H9 (cell line): ENCODE results near the gene LMLN. TPM values are rescaled to one million over a fixed set of nuclear protein-coding genes. Genes with fewer than 3 reads are reported as not detected.

Source experiments
- DNase-seq: peaks from one replicate; pipeline ENCODE4 v3.0.0-alpha.2; 2017
- H2AFZ ChIP-seq: one replicate; pipeline ENCODE4 v1.6.1; 2013; ENCODE audit warnings: mild to moderate bottlenecking, low read length, control low read depth, moderate library complexity
- H2AK5ac ChIP-seq: 2 replicates; pipeline ENCODE4 v1.6.1; 2013; ENCODE audit warnings: low read length, control low read depth, mixed read lengths; ENCODE audit not compliant: insufficient read length
- H2BK120ac ChIP-seq: one replicate; pipeline ENCODE4 v1.6.1; 2013; ENCODE audit warnings: low read depth, mild to moderate bottlenecking, low read length, control low read depth, inconsistent platforms; ENCODE audit not compliant: poor library complexity, severe bottlenecking
- H2BK12ac ChIP-seq: 2 replicates; pipeline ENCODE4 v1.6.1; 2013; ENCODE audit warnings: low read length, control low read depth, mixed read lengths, low read depth; ENCODE audit not compliant: insufficient read length
- H2BK15ac ChIP-seq: 2 replicates; pipeline ENCODE4 v1.6.1; 2013; ENCODE audit warnings: low read depth, low read length, control low read depth
- H2BK20ac ChIP-seq: one replicate; pipeline ENCODE4 v1.6.1; 2013; ENCODE audit warnings: low read depth, mild to moderate bottlenecking, low read length, control low read depth, inconsistent platforms; ENCODE audit not compliant: poor library complexity, severe bottlenecking
- H2BK5ac ChIP-seq: 2 replicates; pipeline ENCODE4 v1.6.1; 2013; ENCODE audit warnings: low read length, control low read depth, mixed read lengths; ENCODE audit not compliant: insufficient read length
- H3K14ac ChIP-seq: 2 replicates; pipeline ENCODE4 v1.6.1; 2013; ENCODE audit warnings: low read length, control low read depth; ENCODE audit not compliant: insufficient read depth
- H3K18ac ChIP-seq: 2 replicates; pipeline ENCODE4 v1.6.1; 2013; ENCODE audit warnings: low read depth, mild to moderate bottlenecking, mixed read lengths, low read length, control low read depth; ENCODE audit not compliant: insufficient read length
- H3K23ac ChIP-seq: 2 replicates; pipeline ENCODE4 v1.6.1; 2013; ENCODE audit warnings: low read length, control low read depth, mixed read lengths, low read depth; ENCODE audit not compliant: insufficient read length
- H3K23me2 ChIP-seq: 2 replicates; pipeline ENCODE4 v1.6.1; 2013; ENCODE audit warnings: low read depth, mild to moderate bottlenecking, mixed read lengths, low read length, control low read depth; ENCODE audit not compliant: insufficient read length, poor library complexity, severe bottlenecking
- H3K27ac ChIP-seq: 2 replicates; pipeline ENCODE4 v1.5.1; 2013; ENCODE audit warnings: low read length, control low read depth, mixed read lengths, low read depth; ENCODE audit not compliant: insufficient read length
- H3K27me3 ChIP-seq: 2 replicates; pipeline ENCODE4 v1.6.1; 2013; ENCODE audit warnings: low read length, control low read depth, inconsistent platforms; ENCODE audit not compliant: insufficient read depth
- H3K4ac ChIP-seq: 2 replicates; pipeline ENCODE4 v1.6.1; 2013; ENCODE audit warnings: low read depth, mild to moderate bottlenecking, control low read depth, inconsistent platforms, low read length, moderate library complexity
- H3K4me1 ChIP-seq: 2 replicates; pipeline ENCODE4 v1.6.1; 2013; ENCODE audit warnings: low read length, control low read depth, inconsistent platforms; ENCODE audit not compliant: insufficient read depth
- H3K4me2 ChIP-seq: 2 replicates; pipeline ENCODE4 v1.6.1; 2013; ENCODE audit warnings: low read length, control low read depth, mixed read lengths; ENCODE audit not compliant: insufficient read length, insufficient read depth
- H3K56ac ChIP-seq: 2 replicates; pipeline ENCODE4 v1.6.1; 2013; ENCODE audit warnings: low read depth, mild to moderate bottlenecking, mixed read lengths, low read length, control low read depth; ENCODE audit not compliant: insufficient read length
- H3K79me1 ChIP-seq: 2 replicates; pipeline ENCODE4 v1.6.1; 2013; ENCODE audit warnings: low read depth, mild to moderate bottlenecking, moderate library complexity, low read length, control low read depth, inconsistent platforms; ENCODE audit not compliant: insufficient read depth, poor library complexity, severe bottlenecking
- H3K79me2 ChIP-seq: 2 replicates; pipeline ENCODE4 v1.6.1; 2013; ENCODE audit warnings: low read length, control low read depth, inconsistent platforms; ENCODE audit not compliant: insufficient read depth
- H3K9ac ChIP-seq: 2 replicates; pipeline ENCODE4 v1.6.1; 2013; ENCODE audit warnings: low read length, control low read depth, mixed read lengths; ENCODE audit not compliant: insufficient read length; ENCODE audit errors: extremely low read depth
- H3K9me3 ChIP-seq: one replicate; pipeline ENCODE4 v1.6.1; 2013; ENCODE audit warnings: low read depth, low read length, inconsistent platforms; ENCODE audit not compliant: control insufficient read depth
- H3T11ph ChIP-seq: one replicate; pipeline ENCODE4 v1.6.1; 2013; ENCODE audit warnings: mild to moderate bottlenecking, low read length, control low read depth, inconsistent platforms
- H4K20me1 ChIP-seq: one replicate; pipeline ENCODE4 v1.6.1; 2013; ENCODE audit not compliant: control insufficient read depth, insufficient read length, insufficient read depth
- H4K5ac ChIP-seq: 2 replicates; pipeline ENCODE4 v1.6.1; 2013; ENCODE audit warnings: low read depth, mild to moderate bottlenecking, mixed read lengths, low read length, control low read depth; ENCODE audit not compliant: insufficient read length
- H4K8ac ChIP-seq: replicated peaks from 2 replicates; pipeline ENCODE4 v1.6.1; 2013; ENCODE audit warnings: low read length, control low read depth, mixed read lengths, low read depth; ENCODE audit not compliant: insufficient read length
- H4K91ac ChIP-seq: 2 replicates; pipeline ENCODE4 v1.6.1; 2013; ENCODE audit warnings: low read depth, mild to moderate bottlenecking, moderate library complexity, mixed read lengths, low read length, control low read depth; ENCODE audit not compliant: insufficient read length
- H3K27ac Mint-ChIP-seq, 3 experiments: 2 replicates in 2 of 3; 3 replicates in 1 of 3; pipeline ENCODE4 v1.8.0; 2020 to 2021; ENCODE audit warnings: mixed read lengths in 3 of 3, mild to moderate bottlenecking in 1 of 3, moderate library complexity in 1 of 3
- H3K27me3 Mint-ChIP-seq: 2 replicates; pipeline ENCODE4 v1.8.0; 2021; ENCODE audit warnings: low read depth, mild to moderate bottlenecking, moderate library complexity, mixed read lengths
- H3K36me3 Mint-ChIP-seq, 3 experiments: 2 replicates in 2 of 3; 3 replicates in 1 of 3; pipeline ENCODE4 v1.8.0; 2020 to 2021; ENCODE audit warnings: low read depth in 3 of 3, mixed read lengths in 3 of 3; ENCODE audit not compliant: insufficient read depth in 1 of 3
- H3K4me1 Mint-ChIP-seq, 2 experiments: 2 replicates each; pipeline ENCODE4 v1.8.0; 2020; ENCODE audit warnings: mixed read lengths in 2 of 2
- H3K4me3 Mint-ChIP-seq, 2 experiments: 2 replicates in 1 of 2; 3 replicates in 1 of 2; pipeline ENCODE4 v1.8.0; 2020 to 2021; ENCODE audit warnings: mild to moderate bottlenecking in 2 of 2, mixed read lengths in 2 of 2, moderate library complexity in 1 of 2
- H3K9me3 Mint-ChIP-seq, 2 experiments: 2 replicates in 1 of 2; 3 replicates in 1 of 2; pipeline ENCODE4 v1.8.0; 2020; ENCODE audit warnings: mild to moderate bottlenecking in 2 of 2, mixed read lengths in 2 of 2, moderate library complexity in 1 of 2
- CTCF ChIP-seq: fragments of 200-600 bp; sonication (generic); conservative IDR thresholded peaks from 3 replicates; pipeline ENCODE4 v1.8.0; 2021; ENCODE audit warnings: antibody characterized with exemption, mild to moderate bottlenecking
- WGBS: extraction: QIAGEN DNeasy Blood & Tissue Kit; methylation state at CpG from one replicate; pipeline ENCODE4 v1.1.7; 2013; ENCODE audit warnings: missing lambda C conversion rate, low lambda C conversion rate, mixed read lengths; ENCODE audit not compliant: insufficient read length; ENCODE audit errors: extremely low coverage; 5-methylcytosine and 5-hydroxymethylcytosine counted together
- total RNA-seq: library from RNA; stranded (reverse); gene quantifications from 2 replicates; pipeline ENCODE4 v1.2.1, GENCODE V29; 2021

The LMLN gene
- total RNA-seq, 1 experiment from 2014 or later: 3.8 TPM

DNA sequence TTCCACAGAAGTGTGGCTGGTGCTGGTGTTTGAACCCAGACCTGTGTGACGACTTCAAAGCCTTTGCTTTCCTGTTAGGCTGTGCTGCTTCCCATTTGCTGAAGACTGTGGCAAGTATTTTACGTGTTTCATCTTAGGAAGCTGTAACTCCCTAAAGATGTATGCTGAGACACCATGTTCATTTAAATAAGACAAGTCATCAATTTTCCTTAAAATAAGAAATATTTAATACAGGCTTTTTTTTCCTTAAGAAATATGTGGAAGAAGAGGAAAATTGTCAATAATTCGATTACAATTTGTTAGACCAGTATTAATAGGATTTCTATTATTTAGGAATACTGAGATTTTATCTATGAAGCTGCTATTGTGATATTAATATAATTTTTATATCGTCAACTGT, 58.4 kb downstream of the LMLN start:
- peaks cover 7 to 10% of the 10 kb centered on the region in 2 experiments for H3K4me1 Mint-ChIP-seq
- Histone ChIP-seq H3K79me1 (no peaks in the 10 kb centered on the region), H2BK120ac (no peak overlapping the region), H3K9me3 (no peaks in the 10 kb centered on the region), H3K27ac (no peak overlapping the region), H2BK15ac (no peak overlapping the region), H3K4me1 (no peaks in the 10 kb centered on the region), H4K5ac (no peak overlapping the region), H3K9ac (no peak overlapping the region), H3K56ac (no peak overlapping the region), H2BK12ac (no peak overlapping the region), H3K18ac (no peak overlapping the region), H3K4me2 (no peak overlapping the region), H3K79me2 (no peaks in the 10 kb centered on the region), H4K20me1 (no peaks in the 10 kb centered on the region), H4K8ac (no peak overlapping the region), H3K14ac (no peak overlapping the region), H3K23ac (no peak overlapping the region), H2AK5ac (no peak overlapping the region), H4K91ac (no peak overlapping the region), H3K23me2 (no peaks in the 10 kb centered on the region), H2AFZ (no peak overlapping the region), H2BK20ac (no peak overlapping the region), H2BK5ac (no peak overlapping the region), H3K27me3 (no peaks in the 10 kb centered on the region), H3T11ph (no peak overlapping the region), H3K4ac (no peak overlapping the region)
- H3K9me3 Mint-ChIP-seq: no peaks in the 10 kb centered on the region
- no CpG with 5 or more reads among the region's 4 CpGs for WGBS
- TF ChIP-seq CTCF: no peak
- no peak overlapping the region for H3K4me3 Mint-ChIP-seq
- DNase-seq: no peak
- H3K36me3 Mint-ChIP-seq: no peaks in the 10 kb centered on the region
- H3K27me3 Mint-ChIP-seq: no peaks in the 10 kb centered on the region; the same call in 1 of the 2 replicates
- H3K27ac Mint-ChIP-seq: no peak overlapping the region
